Activated T-helper 1 cell treated with anti-CD3 and anti-CD28 coated beads, Interleukin-2, amount 50 U/mL, for 16 hours (primary cell): ENCODE results near the gene C1orf174.
"Not testable (repeated sequence)": the region's sequence is repeated elsewhere in the genome, so short reads cannot be mapped to it uniquely, and the experiment has no call there.

Source experiments
- DNase-seq, 2 donors: peaks; one replicate each; pipeline ENCODE4 v3.0.0-alpha.2; 2020; ENCODE audit warnings: low read depth in 1 of 2, low spot score in 1 of 2

C1orf174 gene

DNA sequence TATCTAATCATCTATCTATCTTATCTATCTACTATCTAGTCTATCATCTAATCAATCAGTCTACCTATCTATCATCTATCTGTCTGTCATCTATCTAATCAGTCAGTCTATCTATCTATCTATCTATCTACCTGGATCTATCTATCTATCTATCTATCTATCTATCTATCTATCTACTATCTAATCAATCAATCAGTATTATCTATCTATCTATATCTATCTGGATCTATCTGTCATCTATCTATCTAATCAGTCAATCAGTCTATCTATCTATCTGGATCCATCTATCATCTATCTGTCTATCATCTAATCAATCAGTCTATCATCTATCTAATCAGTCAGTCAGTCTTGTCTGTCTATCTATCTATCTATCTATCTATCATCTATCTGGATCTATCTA, 26.9 kb upstream of the C1orf174 start:
- no peak for DNase-seq

DNA sequence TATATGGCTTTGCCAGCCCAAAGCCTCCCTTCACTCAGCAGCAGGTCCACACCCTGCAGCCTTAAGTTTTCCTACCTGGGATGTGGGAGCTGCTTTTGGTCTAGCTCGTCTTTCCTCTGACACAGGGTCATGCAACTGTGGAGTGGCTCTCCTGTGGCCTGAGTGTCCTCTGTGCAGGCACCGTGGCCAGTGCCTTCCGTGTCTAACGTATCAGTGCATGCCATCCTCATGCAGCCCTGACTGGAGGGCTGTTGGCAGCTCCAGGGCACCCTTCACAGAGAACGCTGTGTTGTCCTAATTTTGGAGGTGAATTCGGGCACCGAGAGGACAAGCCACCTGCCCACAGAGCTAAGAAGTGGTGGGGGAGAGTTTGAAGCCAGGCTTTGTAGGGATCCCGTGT, 25.7 kb upstream of the C1orf174 start:
- no peak for DNase-seq

DNA sequence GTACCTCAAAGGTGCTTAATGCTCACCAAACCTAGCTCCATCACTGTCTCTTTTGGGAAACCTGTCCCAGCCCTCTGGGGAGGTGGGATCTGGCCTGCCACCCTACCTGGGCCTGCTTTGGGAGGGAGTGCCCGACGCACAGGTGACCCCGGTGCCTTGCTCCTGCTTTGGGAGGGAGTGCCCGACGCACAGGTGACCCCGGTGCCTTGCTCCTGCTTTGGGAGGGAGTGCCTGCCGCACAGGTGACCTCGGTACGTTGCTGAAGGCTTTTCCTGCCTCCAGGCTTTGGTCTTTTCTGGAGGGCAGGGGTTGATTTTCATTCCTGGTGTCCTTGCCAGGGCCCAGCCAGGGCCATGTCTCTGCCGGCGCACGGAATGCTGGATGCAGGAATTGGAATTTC, 25.2 kb upstream of the C1orf174 start:
- no peak for DNase-seq

DNA sequence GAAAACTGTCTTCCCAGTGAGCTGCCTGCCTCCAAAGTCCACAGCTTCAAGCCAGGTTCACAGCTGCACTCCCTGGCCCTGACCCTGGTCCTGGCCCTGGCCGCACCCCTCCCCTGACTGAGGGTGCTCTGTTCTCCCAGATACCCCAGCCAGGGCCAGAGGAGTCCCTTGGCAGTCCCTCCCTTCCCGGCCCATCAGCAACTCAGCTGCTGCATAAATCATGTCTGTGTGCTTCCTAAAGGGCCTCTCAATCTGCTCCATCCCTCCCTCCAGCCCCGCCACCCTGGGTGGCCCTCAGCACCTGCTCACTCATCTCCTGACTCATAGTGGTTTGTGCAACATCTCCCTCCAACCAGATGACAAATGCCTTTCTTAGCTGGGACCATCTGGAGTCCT, 24.8 kb upstream of the C1orf174 start:
- DNase-seq: no peak

DNA sequence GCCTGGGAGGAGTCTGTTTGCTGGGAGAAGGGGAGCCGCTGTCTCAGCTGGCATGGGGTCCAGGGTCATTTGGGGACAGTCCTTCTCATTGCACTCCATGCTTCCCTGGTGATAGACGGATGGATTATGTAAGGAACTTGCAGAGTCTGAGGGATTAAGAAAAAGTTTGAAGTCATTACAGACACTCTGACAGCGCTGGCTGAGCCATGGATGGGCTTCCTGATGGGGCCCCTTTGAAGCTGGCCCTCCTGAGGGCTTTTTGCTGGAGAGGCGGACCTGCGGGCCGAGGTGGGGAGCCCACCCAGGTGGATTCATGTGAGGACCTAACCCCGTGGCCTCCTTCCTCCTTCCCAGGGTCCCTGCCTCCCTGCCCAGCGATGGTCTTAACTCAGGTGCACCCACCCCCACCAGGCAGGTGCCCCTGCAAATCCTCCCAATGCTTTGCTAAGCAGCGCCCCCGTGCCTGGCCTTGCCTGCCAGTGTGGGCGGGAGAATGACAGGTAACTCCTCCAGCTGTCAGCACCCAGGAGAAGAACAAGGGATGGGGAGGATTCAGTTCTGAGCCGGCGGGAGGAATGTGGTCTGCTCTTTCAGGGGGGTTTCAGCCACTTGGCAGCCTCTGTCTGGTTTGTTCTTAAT, 24.2 kb upstream of the C1orf174 start:
- no peak for DNase-seq

DNA sequence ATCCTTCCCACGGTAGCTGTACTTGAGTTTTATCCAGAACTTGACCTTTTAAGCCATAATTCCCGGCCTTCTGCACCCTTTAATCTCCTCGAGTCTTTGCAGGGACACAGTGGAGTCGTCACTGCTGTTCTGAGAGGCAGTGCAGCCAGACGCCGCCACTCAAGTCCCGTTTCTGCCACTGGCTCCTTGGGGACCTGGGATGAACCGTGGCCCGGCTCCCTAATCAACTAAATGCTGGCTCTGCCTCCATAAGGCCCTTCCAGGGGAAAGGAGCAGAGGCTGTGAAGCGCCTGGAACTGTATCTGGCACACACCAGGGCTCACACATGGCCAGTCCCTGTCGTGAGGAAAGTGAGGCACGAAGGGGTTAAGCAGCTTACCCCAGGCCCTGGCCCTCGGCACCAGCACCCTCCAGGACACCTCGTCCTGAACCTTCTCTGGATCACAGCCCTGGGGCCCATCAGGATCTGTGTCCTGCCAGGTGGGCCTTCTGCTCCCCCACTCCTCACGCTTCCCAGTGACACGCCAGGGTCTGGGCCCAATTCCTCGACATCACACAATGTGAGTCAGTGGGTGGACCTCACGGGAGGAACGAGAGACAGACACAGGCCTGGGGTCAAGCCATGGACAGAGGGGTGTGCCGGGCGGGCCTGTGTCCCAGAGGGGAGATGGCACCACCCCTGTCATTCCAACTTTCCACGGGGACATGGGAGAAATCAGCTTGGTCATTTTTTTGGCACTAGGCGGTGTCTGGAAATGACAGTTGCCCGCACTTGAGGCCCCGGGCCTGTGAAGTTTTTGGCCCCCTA, 23.5 kb upstream of the C1orf174 start:
- DNase-seq: no peak

DNA sequence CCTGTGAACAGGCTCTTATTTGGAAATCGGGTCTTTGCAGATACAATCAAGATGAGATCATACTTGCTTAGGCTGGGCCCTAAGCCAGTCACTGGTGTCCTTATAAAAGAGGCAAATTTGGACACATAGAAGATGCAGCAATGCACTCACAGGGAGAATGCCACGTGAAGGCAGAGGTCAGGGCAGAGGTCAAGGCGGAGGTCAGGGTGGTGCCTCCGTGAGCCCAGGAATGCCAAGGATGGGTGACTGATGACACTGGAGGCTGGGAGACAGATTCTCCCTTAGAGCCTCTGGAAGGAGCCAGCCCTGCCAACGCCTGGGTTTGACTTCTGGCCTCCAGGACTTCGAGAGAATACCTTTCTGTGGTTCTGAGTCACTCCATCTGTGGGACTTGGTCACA, 22.8 kb upstream of the C1orf174 start:
- DNase-seq: no peak

DNA sequence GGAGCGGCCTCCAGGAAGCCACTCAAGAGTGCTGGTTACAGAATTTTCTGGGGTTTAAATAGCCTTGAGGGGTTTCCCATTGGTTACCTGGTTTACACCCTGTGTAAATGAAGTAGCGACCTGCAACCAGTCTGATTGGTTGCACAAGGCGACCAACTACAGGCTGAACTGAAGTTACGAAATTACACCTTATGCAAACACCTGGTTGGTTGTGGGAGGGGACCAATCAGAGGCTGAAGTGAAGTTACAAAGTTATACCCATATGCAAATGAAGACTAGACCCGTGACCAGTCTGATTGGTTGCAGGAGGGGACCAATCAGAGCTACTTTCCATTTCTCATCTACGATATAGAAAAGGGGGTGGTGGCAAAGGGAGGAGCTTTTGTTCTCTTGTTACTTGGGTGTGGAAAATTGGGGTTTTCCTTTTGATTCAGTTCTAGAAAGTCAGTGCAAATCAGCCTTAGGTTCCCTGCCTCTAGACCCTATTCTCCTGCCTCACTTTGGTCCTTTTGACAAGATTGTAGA, 22.2 kb upstream of the C1orf174 start:
- DNase-seq: no peak

DNA sequence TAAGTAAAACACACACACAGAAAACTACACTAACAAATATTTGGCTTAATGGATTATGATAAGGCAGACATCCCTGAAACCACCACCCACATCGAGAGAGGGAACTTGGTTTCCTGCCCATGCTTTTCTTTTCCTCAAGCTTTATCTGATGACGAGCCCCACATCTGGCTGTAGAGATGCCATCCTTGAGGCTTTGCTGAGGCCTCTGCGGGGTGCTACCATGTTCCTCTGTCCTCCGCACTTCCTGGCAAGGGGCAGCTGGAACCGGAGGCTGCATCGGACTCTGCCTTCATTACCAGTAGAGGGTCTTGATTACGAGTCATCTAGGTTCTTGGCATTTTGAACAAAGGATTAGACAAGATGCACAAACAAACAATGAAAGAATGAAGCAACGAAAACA, 21.7 kb upstream of the C1orf174 start:
- no peak for DNase-seq

DNA sequence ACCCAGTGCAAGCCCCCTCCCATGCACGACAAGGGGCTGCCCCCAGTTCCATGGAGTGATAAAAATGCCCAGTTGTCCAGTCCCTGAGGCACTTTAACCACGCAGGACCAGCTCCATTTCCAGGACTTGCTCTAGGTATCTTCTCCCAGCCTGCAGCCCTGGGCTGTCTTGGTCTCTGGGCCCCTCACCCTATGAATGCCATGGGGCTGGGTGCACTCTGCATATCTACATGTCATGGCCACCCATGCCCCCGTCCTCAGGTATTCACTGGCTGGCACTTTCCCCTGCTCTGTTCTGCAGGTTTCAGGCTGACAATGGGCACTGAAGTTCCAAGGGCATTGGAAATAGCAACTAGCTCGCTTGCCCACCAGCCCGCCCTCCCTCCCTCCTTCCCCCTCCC, 19.6 kb upstream of the C1orf174 start:
- DNase-seq: no peak

DNA sequence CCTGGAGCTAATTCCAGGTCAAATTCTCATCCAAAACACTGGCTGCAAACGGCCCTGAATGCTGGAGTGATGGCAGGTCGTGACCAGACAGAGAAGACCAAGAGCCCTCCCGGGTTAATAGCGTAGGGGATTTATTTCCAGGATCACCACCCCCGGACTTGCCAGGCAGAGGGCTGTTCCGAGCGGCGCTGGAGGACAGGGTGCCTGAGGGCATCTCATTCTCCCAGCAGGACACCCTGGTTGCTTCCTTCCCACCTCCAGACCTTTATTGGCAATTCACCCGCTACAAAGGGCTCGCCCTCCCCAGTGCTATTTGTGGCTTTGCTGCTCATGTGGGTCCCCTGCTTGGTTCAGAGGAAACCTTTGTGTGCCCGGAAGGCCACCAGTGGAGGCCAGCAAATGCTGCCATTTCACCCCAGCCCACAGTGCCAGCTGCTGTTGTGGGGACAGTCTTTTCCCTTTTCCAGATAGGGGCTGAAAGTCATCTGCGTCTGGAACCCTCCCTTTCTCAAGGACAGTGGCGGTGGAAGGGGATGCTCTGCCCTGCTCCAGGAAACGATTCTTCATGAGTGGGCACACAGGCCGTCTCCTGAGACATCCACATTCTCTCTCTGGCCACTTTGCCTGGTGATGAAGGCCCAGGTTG, 19.0 kb upstream of the C1orf174 start:
- no peak for DNase-seq

DNA sequence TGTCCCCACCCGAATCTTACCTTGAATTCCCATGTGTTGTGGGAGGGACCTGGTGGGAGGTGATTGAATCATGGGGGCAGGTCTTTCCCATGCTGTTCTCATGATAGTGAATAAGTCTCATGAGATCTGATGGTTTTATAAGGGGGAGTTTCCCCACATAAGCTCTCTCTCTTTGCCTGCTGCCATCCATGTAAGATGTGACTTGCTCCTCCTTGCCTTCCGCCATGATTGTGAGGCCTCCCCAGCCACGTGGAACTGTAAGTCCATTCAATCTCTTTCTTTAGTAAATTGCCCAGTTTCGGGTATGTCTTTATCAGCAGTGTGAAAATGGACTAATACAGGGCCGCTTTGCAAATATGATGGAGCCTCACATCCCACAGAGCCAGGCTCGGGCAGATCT, 18.3 kb upstream of the C1orf174 start:
- not testable (repeated sequence) for DNase-seq

DNA sequence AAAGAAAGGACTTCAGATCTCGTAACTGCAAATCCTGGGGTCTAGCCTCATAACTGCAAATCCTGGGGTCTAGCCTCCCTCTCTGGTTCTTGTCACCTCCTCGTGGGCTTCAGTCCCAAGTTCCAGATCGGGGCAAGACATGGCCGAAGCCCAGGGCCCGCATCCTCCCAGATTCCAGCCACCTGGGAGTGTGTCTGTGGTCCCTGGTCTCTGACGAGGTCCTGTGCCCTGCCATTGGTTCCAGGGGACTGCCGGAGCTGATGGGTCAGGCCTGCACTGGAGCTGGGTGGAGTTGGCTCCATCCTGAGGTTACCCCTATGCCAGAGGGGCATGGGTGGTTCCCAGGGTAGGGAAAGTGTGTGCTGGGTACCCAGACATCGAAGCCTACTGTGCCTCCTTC, 17.7 kb upstream of the C1orf174 start:
- no peak for DNase-seq

DNA sequence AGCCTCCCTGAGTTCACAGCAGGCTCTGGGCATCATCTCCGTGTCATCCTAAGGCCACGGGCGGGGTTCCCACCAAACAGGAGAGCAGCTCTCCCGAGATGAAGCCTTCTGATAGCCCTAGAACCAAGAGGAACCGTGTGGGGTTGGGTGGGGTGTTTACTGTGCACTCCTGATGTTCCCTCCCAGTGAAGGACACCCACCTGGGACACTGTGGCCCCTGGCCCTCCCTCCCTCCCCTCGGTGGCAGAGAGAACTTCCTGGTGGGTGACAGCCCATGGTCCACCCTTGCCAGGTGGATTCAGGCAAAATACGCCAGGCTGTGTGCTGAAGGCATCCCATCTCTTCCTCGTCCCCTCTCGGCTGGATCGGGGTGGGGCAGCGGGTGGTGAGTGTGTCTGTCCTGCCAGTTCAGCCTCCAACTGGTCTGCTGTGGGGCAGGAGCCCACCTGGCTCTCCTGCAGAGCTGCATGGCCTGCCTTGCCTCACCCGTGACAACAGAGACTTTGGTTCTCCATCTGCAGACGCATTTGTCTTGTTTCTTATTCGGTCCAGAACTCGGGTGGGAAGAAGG, 15.6 kb upstream of the C1orf174 start:
- DNase-seq: no peak

DNA sequence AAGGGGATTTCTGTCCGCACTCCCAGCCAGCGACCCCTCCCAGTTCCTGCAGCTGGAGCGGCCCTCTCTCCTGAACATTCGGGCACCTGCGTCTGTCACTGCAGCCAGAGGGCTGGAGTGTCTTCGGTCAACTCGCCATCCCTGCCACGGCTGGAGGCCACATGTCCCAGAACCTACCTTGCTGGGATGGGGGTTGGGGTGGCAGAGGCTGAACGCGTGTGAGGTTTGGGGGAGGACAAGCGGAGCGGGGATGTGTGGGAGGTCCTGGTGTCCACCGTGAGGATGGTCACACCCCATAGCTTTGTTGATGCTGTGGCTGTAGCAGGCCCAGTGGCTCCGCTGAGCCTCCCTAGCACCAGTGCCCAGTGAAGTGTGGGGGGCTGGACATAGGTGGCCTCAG, 14.8 kb upstream of the C1orf174 start:
- DNase-seq: no peak

DNA sequence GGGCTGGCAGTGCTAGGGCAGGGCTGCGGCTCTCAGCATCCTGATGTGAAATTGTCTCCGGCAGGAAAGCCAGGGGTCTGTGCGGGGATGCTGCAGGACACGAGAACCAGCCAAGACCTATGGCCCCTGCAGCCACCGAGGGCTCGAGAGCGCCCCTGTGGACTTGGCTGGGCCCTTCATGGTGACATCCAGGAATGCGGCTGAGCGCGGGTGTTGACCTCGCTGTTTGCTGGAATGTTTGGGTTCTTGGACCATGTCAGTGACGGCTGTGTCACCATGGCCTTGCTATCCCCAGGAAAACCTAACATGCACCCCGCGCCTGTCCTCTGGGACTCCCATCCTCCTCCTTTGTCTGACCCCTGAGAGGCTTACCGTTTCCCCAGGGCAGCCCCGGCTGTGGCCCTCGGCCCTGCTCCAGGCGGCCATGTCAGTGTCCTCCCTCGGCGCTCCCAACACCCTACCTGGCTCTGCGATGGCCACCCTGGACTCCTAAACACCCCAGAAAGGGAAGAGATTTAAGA, 14.3 kb upstream of the C1orf174 start:
- DNase-seq: no peak

DNA sequence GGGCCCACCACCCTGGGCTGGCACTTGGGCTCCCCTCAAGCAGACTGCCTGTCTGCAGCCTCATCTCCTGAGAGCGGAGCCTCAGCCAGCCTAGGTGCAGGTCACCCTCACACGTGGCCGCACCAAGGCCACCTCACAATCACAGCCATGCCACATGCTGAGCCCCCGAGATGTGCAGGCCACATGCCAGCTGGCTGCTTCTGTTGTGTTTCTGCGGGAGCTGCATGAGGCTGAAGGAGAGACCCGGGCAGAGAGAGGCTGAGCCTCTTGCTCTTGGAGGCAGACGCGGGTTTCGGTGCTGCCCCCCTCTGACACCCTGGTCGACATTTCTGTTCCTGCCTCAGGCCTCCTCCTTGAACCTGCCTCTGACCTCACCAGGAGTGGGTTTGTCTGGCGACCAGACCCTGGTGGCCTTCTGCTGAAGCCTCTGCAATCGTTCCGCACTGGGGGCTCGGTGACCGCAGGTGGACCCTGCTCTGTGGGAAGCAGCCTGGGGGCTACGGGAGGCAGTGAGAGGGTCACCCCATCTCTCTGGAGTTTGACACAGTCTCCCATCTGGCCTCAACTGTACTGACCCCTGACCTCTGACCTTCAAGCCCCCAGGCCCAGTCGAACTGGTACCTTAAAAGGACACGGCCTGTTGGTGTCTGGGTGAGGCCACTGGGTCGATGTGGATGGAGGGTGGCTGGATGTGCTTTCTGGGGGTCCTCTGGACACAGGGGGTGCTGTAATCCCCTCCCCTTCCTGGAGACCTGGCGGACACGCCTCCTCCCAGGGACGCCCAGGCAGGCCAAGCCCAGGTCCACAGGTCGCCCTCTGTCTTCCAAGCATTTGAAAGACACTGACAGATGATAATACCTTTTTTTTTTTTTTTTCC, 13.0 kb upstream of the C1orf174 start:
- DNase-seq: no peak

DNA sequence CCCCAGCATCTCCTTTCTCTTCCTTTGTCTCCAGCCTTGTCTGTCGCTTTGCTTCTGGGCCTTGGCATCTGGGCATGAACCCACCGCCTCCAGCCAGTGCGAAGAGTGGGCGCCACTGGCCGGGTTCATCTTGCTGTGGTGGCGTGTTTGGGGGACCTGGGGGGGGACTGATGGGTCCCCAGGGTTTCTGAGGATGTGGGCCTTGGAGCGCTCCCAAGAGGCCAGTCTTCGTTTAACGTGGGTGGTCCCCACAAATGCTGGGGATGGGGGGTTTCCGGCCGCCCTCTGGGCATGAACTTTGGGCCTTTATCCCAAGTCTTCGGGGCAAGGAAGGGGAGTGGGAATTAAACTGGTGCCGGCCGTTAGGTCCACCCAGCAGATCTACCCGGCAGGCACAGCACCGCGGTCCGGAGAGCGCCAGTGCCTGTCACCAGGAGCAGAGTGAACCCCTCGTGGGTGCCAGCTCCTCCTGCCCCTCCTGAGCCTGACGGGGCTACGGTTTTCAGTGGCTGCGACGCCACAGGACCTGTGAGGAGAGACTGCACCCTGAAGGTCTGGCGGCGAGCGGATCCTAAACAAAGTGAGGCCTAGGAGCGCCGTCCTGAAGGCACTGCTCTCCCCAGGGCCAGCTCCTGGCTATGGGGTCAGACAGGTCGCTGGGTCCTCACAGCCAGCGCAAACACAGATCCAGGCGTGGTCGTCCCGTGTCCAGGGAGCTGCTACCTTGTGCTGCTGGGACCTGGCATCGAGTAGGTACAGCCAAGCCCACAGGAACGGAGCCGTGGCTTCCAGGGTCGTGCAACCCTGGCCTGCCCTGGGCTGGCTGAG, 12.1 kb upstream of the C1orf174 start:
- no peak for DNase-seq
